A673 (cell line): Measurements from ENCODE around the gene SLC25A13. TPM values are rescaled to one million over a fixed set of nuclear protein-coding genes. Genes with fewer than 3 reads are reported as not detected.
A peak's percentile ranks its signal among the peaks of the same experiment; 100 is the strongest.
"Not testable (repeated sequence)": the region's sequence is repeated elsewhere in the genome, so short reads cannot be mapped to it uniquely, and the experiment has no call there.

Experiments used
- BruUV-seq: library from RNA; stranded (reverse); fragments of 400-500 nt; replicated peaks from 2 replicates; lab custom pipeline; 2021; lab: Mats Ljungman, UMichigan
- CTCF ChIA-PET: fragments of 300-600 bp; sonication (Branson Sonifier 250); formaldehyde crosslinking; loops from one replicate; lab custom pipeline; 2022; ENCODE audit warnings: antibody characterized with exemption; lab: Charles Lee
- POLR2A ChIA-PET: fragments of 300-600 bp; sonication (Branson Sonifier 250); formaldehyde crosslinking; loops from one replicate; lab custom pipeline; 2022; ENCODE audit warnings: antibody characterized with exemption; ENCODE audit not compliant: low non-redundant PET; lab: Charles Lee
- DNase-seq: peaks from one replicate; pipeline ENCODE4 v3.0.0-alpha.2; 2015; ENCODE audit warnings: low spot score
- H3K27ac ChIP-seq: fragments of 200-600 bp; sonication (generic); 2 replicates; pipeline ENCODE4 v1.5.1; 2016; ENCODE audit warnings: mixed run types, low read depth, mild to moderate bottlenecking, mixed read lengths, antibody characterized with exemption, low read length; ENCODE audit not compliant: poor library complexity, severe bottlenecking
- H3K27me3 ChIP-seq: fragments of 200-600 bp; sonication (generic); replicated peaks from 2 replicates; pipeline ENCODE4 v1.6.1; 2017; ENCODE audit warnings: mixed run types, low read depth, mild to moderate bottlenecking, mixed read lengths, antibody characterized with exemption, low read length; ENCODE audit not compliant: insufficient read depth, poor library complexity
- H3K36me3 ChIP-seq: fragments of 200-600 bp; sonication (generic); 2 replicates; pipeline ENCODE4 v1.6.1; 2016; ENCODE audit warnings: mixed run types, mild to moderate bottlenecking, mixed read lengths, antibody characterized with exemption, low read length; ENCODE audit not compliant: insufficient read depth, poor library complexity, severe bottlenecking
- H3K4me1 ChIP-seq: fragments of 200-600 bp; sonication (generic); 2 replicates; pipeline ENCODE4 v1.6.1; 2017; ENCODE audit warnings: mixed run types, mild to moderate bottlenecking, mixed read lengths, antibody characterized with exemption, low read length; ENCODE audit not compliant: insufficient read depth, poor library complexity, severe bottlenecking
- H3K4me3 ChIP-seq: fragments of 200-600 bp; sonication (generic); 2 replicates; pipeline ENCODE4 v1.5.1; 2016; ENCODE audit warnings: low read depth, mixed run types, mild to moderate bottlenecking, mixed read lengths, low read length; ENCODE audit not compliant: poor library complexity, severe bottlenecking
- H3K9me3 ChIP-seq: fragments of 200-600 bp; sonication (generic); 2 replicates; pipeline ENCODE4 v1.6.1; 2016; ENCODE audit warnings: mixed run types, low read depth, mild to moderate bottlenecking, mixed read lengths, antibody characterized with exemption, low read length; ENCODE audit not compliant: poor library complexity, severe bottlenecking
- CTCF ChIP-seq: fragments of 300-800, 200-600 bp; sonication (generic); conservative IDR thresholded peaks from 2 replicates; pipeline ENCODE4 v1.5.1; 2017; ENCODE audit warnings: low read depth, mild to moderate bottlenecking, antibody characterized with exemption, low read length, moderate library complexity, mixed read lengths
- EZH2 ChIP-seq: fragments of 200-600 bp; sonication (generic); IDR thresholded peaks from 2 replicates; pipeline ENCODE4 v1.6.1; 2017; ENCODE audit warnings: borderline replicate concordance, low read depth, mild to moderate bottlenecking, mixed read lengths, antibody characterized with exemption, low read length; ENCODE audit not compliant: poor library complexity, severe bottlenecking
- intact Hi-C: fragments of 100-400 bp; cut with micrococcal nuclease; formaldehyde crosslinking; loops from one replicate; pipeline ENCODE4 v1.10.0; 2022; ENCODE audit not compliant: unreplicated experiment
- total RNA-seq: library from RNA; stranded (reverse); gene quantifications from 2 replicates; pipeline ENCODE4 v1.2.3, GENCODE V29; 2021

SLC25A13 gene
- total RNA-seq, 1 experiment from 2014 or later: 22.7 TPM

- intact Hi-C loops: no loop called here
- BruUV-seq: no TSS peak
- POLR2A ChIA-PET: no interaction called here
- no peak overlapping the region for H3K27ac ChIP-seq
- H3K4me3 ChIP-seq: no peak overlapping the region
- no peak for DNase-seq
- TF ChIP-seq EZH2 (no peak), CTCF (no peak)
- H3K36me3 ChIP-seq: no peaks in the 10 kb centered on the region
- no peaks in the 10 kb centered on the region for H3K4me1 ChIP-seq
- no peaks in the 10 kb centered on the region for H3K9me3 ChIP-seq
- H3K27me3 ChIP-seq: no peaks in the 10 kb centered on the region
- CTCF ChIA-PET: interaction anchor here (0.7 kb wide), 1 partner anchor 26 kb away, joined by 3 read pairs; no protein-coding TSS in a partner anchor
Measured at GRCh38 chr7:96359876-96360275, 38.0 kb upstream of the SLC25A13 start.

- BruUV-seq, H3K4me1 ChIP-seq, H3K9me3 ChIP-seq, POLR2A ChIA-PET, H3K27me3 ChIP-seq, intact Hi-C loops, H3K4me3 ChIP-seq, CTCF ChIA-PET, H3K27ac ChIP-seq, H3K36me3 ChIP-seq, DNase-seq: not testable (repeated sequence)
Measured at GRCh38 chr7:96358236-96358971, 36.5 kb upstream of the SLC25A13 start.

- DNase-seq: no peak
- intact Hi-C loops: no loop called here
- CTCF ChIA-PET: no interaction called here
- no peak overlapping the region for H3K27ac ChIP-seq
- H3K4me1 ChIP-seq: no peaks in the 10 kb centered on the region
- no peaks in the 10 kb centered on the region for H3K9me3 ChIP-seq
- H3K36me3 ChIP-seq: no peaks in the 10 kb centered on the region
- POLR2A ChIA-PET: no interaction called here
- H3K27me3 ChIP-seq: peaks cover 4% of the 10 kb centered on the region
- no peak overlapping the region for H3K4me3 ChIP-seq
- no peak for TF ChIP-seq EZH2
- 0 out of 2 replicates have a peak, but pooled peaks have one; percentile 14 for TF ChIP-seq CTCF
- BruUV-seq: no TSS peak
Measured at GRCh38 chr7:96355990-96356506, 34.1 kb upstream of the SLC25A13 start.
